GM10266 (cell line): ENCODE results near the gene KCNN4.
"Not testable (repeated sequence)": the region's sequence is repeated elsewhere in the genome, so short reads cannot be mapped to it uniquely, and the experiment has no call there.

ENCODE experiments used
- DNase-seq: peaks from one replicate; pipeline ENCODE4 v3.0.0; 2012; ENCODE audit errors: extremely low spot score
- CTCF ChIP-seq: IDR thresholded peaks from 2 replicates; pipeline ENCODE4 v1.5.1; 2012; ENCODE audit warnings: mild to moderate bottlenecking, low read depth; ENCODE audit not compliant: control insufficient read depth, insufficient read depth; ENCODE audit errors: missing control alignments

The KCNN4 gene

GRCh38 chr19:43767818-43768217 is 13.0 kb downstream of the KCNN4 start:
- DNase-seq: no peak
- no peak for TF ChIP-seq CTCF

- DNase-seq: no peak
These were observed 13.5 kb downstream of the KCNN4 start for GRCh38 chr19:43767316-43767715.

GRCh38 chr19:43766755-43767043 is 14.1 kb downstream of the KCNN4 start:
- peak; percentile 2 for TF ChIP-seq CTCF
- DNase-seq: no peak

More at GRCh38 chr19:43767316-43767715, 13.5 kb downstream of the KCNN4 start:
- no peak for TF ChIP-seq CTCF

GRCh38 chr19:43765109-43765876 is 15.5 kb downstream of the KCNN4 start:
- peak; percentile 70 for DNase-seq
- no peak for TF ChIP-seq CTCF

GRCh38 chr19:43764684-43765083 is 16.1 kb downstream of the KCNN4 start:
- not testable (repeated sequence) for DNase-seq

GRCh38 chr19:43763473-43763939 is 17.3 kb downstream of the KCNN4 start:
- peak; percentile 54 for DNase-seq
- TF ChIP-seq CTCF: no peak

GRCh38 chr19:43762814-43763213 is 18.0 kb downstream of the KCNN4 start:
- DNase-seq: no peak
- TF ChIP-seq CTCF: no peak

- DNase-seq: no peak
These were observed 19.8 kb downstream of the KCNN4 start for GRCh38 chr19:43760941-43761340.

More at GRCh38 chr19:43760941-43761340, 19.8 kb downstream of the KCNN4 start:
- no peak for TF ChIP-seq CTCF
